ENCODE data around the gene C14orf39.
"Not testable (repeated sequence)": the region's sequence is repeated elsewhere in the genome, so short reads cannot be mapped to it uniquely, and the experiment has no call there.

The C14orf39 gene

DNA sequence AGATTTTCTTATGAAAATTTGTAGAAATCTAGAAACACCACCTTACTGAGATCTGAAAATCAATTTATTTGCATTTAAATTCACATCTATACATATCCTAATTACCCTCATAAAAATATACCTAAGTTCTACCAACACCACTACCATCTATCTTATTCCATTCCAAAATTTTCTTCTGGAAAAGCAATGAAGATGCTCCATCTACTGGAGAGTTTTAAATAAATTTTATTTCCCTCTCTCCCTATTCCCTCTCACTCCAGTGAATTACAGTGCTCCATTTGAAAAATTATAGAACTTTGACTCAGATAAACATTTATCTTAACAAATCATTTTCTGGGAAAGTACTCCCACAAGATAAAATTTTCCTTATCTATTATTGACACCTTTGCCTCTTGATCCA lies 2.3 kb upstream of the C14orf39 start:
- DNase-seq = no peak

DNA sequence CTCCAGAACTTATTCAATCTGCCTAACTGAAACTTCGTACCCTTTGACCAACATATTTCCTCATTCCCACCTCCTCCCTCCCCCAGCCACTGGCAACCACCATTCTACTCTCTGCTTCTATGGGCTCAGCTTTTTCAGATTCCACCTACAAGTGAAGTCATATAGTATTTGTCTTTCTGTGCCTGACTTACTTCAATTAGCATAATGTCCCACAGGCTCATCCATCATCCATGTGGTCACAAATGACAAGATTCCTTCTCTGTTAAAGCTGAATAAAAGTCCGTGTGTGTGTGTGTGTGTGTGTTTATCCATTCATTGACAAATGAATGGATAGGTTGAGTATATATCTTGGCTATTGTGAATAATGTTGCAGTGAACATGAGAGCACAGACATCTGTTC lies 1.3 kb upstream of the C14orf39 start:
- no peak for DNase-seq

DNA sequence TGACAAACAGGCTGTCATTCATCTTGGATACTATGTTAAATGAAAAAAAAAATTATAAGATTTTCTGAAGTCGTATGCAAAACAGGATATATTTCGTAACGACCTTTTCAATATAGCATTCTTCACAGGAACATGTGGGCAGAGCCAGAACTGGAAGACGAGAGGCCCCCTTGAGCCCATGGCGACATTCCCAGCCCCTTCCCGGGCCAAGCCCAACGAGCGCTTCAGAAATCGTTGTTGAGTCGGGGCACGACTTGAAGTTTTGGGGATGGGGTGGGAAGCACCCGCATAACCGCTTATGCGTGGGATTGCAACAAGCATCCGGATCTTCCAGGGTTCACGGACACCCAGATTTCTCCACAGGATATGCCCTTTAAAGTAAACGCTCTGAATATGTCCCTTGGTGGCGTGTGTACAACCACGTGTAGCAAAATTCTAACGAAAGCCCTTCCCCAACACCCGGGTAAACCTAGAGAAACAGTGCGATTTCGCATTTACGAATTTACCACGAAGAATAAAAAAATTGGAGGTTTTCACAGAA lies 736 bp downstream of the C14orf39 start:
- no peak for DNase-seq

DNA sequence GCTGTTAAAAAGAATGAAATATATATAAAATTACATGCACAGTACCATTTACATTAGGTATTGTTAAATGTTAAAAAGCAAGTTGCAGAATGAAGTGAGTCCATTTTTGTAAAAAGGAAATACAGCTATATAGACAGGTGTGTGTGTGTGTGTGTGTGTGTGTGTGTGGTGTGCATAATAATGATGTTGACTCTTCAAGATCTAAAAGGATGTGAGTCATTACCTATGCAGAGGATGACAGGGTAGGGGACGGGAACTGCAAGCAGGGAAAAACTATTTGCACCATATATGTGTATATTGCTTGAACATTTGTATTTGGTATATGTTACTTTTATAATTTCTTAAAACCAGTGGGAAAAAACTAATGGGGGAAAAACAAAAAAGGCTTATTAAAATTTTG lies 3.1 kb downstream of the C14orf39 start:
- DNase-seq = no peak

DNA sequence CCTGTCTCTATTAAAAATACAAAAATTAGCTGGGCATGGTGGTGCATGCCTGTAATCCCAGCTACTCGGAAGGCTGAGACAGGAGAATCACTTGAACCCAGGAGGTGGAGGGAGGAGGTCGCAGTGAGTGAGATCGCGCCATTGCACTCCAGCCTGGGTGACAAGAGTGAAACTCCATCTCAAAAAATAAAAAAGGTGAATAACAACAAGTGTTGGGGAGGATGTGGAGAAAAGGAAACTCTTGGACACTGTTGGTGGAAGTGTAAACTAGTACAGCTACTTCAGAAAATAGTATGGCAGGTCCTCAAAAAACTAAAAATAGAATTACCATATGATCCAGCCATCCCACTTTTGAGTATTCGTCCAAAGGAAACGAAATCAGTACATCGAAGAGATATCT lies 5.6 kb downstream of the C14orf39 start:
- DNase-seq = not testable (repeated sequence)

DNA sequence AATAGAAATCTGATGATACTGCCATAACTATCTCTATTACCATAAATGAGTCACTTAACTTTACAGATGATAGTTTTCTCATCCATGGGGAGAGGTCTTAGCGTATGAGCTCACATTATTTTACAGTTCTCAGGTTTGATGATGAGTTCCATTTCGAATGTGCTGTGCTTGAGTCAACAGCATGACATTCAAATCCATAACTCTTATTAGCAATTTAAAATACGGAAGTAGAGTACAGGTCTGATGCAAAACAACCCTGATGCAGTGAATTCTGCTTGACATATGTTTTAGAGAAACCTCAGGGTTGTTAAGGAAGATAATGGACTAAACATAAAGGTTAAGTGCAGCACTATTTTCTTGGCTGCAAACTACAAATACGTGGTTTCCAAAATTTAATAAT lies 30.0 kb downstream of the C14orf39 start:
- no peak for DNase-seq

DNA sequence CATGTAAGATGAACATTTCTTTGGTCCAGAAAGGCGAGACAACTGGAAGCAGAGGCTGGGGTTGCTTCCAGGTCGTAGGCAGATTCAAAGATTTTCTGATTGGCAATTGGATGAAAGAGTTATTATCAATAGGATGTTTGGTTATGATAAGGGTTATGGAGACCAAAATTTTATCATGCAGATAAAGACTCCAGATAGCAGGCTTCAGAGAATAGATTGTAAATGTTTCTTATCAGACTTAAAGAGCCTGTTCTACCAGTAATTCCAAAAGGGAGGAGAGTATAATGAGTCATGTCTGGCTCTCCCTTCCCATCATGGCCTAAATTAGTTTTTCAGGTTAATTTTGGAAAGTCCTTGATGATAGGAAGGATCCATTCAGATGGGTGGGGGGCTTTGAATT lies 55.6 kb downstream of the C14orf39 start:
- DNase-seq = no peak

DNA sequence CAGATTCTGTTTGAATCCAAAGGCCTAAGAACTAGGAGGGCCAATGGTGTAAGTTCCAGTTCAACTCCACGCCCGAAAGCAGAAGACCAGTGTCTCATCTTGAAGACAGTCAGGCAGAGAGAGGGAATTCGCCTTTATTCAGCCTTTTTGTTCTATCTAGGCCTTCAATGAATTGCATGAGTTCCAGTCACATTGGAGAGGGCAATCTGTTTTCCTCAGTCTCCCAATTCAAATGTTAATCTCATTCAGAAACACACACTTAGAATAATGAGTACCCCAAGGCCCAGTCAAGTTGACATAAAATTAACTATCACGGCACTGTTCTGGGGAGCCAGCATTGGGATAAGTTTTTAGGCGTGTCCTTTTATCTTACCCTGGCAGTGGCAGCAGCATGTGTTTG lies 65.8 kb downstream of the C14orf39 start:
- DNase-seq = no peak

DNA sequence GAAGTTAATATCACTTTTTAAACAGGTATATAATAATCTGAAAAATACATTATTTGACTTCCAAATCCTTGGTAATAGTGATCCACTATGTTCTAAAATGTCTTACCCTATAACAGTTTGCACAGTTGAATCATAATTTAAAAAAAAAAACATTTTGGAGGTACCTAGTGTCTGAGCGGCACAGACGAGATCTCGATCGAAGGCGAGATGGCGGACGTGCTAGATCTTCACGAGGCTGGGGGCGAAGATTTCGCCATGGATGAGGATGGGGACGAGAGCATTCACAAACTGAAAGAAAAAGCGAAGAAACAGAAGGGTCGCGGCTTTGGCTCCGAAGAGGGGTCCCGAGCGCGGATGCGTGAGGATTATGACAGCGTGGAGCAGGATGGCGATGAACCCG lies 88.3 kb downstream of the C14orf39 start:
- DNase-seq = not testable (repeated sequence)

DNA sequence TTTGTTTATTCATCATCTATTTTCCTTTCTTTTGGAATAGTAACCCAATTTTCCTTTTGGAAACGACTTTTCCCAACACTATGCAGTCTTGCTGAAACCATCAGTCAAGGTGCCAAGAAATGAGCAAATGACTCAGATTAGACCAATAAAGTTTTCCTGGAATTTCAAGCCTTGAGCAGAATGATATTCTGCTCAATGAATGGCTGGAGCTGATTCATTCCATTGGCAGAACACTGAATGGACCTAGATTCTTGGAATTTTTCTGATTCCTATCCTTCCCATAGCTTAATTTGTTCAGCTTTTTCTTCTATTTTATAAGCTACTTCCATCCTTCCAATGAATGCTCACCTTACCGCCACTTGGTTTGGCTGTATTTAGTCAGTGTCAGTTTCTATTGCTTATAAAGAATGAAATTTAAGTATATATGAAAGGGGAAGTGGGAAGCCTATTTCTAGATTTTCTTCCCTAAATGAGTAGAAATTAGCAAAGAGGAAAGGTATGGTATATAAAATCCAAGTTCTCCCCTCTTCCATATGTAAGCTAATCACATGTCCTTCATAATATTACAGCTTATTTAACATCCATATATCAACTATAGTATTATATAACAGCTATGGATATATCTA lies 89.0 kb downstream of the C14orf39 start:
- DNase-seq = no peak

Data from activated naive CD4-positive, alpha-beta T cell (primary cell).